ENCODE measurements around the gene LRBA. TPM values are rescaled to one million over a fixed set of nuclear protein-coding genes. Genes with fewer than 3 reads are reported as not detected.

LRBA gene
- total and polyA plus RNA-seq, 3 donors from 2014 or later, result 24.6 to 61.1 (median 60.8) TPM

- Histone ChIP-seq H3K27ac (no peak overlapping the region), H3K36me3 (ENCODE audit: low read depth, missing control alignments) (no peaks in the 10 kb centered on the region), H3K9me3 (no peaks in the 10 kb centered on the region), H3K4me3 (no peak overlapping the region), H3K4me1 (no peaks in the 10 kb centered on the region), H3K27me3 (no peaks in the 10 kb centered on the region)
- DNase-seq, result no peak
- TF ChIP-seq POLR2A (IDR thresholded peaks at IDR 0.05) (no peak), CTCF (IDR thresholded peaks at IDR 0.05) (no peak)
- 97 to 100% methylated on average over 1 of the region's 1 CpG for WGBS, 2 donors
- intact Hi-C loops (cut with DNase I; ENCODE audit: low total_unique reads), result no loop called here
Observed at GRCh38 chr4:150779707-150780106, 235.4 kb downstream of the LRBA start.

GRCh38 chr4:150773729-150774449, 241.2 kb downstream of the LRBA start:
- Histone ChIP-seq H3K4me3 (no peak overlapping the region), H3K27me3 (no peaks in the 10 kb centered on the region), H3K27ac (no peak overlapping the region), H3K36me3 (ENCODE audit: low read depth, missing control alignments) (no peaks in the 10 kb centered on the region), H3K4me1 (no peaks in the 10 kb centered on the region), H3K9me3 (no peaks in the 10 kb centered on the region)
- TF ChIP-seq CTCF (IDR thresholded peaks at IDR 0.05) (no peak), POLR2A (IDR thresholded peaks at IDR 0.05) (no peak)
- intact Hi-C loops (cut with DNase I; ENCODE audit: low total_unique reads), result no loop called here
- WGBS, 2 donors, result 74 to 85% methylated on average over 5 of the region's 5 CpGs
- DNase-seq, result no peak

- TF ChIP-seq CTCF (IDR thresholded peaks at IDR 0.05), result no peak
- TF ChIP-seq POLR2A (IDR thresholded peaks at IDR 0.05), result no peak
- intact Hi-C loops (cut with DNase I; ENCODE audit: low total_unique reads), result no loop called here
- WGBS, 2 donors, result 86 to 93% methylated on average over 4 of the region's 4 CpGs
- Histone ChIP-seq H3K9me3 (no peaks in the 10 kb centered on the region), H3K27me3 (no peaks in the 10 kb centered on the region), H3K4me3 (no peak overlapping the region), H3K27ac (no peak overlapping the region), H3K36me3 (ENCODE audit: low read depth, missing control alignments) (no peaks in the 10 kb centered on the region), H3K4me1 (no peaks in the 10 kb centered on the region)
- no peak for DNase-seq
Observed at GRCh38 chr4:150773032-150773431, 242.1 kb downstream of the LRBA start.

DNA sequence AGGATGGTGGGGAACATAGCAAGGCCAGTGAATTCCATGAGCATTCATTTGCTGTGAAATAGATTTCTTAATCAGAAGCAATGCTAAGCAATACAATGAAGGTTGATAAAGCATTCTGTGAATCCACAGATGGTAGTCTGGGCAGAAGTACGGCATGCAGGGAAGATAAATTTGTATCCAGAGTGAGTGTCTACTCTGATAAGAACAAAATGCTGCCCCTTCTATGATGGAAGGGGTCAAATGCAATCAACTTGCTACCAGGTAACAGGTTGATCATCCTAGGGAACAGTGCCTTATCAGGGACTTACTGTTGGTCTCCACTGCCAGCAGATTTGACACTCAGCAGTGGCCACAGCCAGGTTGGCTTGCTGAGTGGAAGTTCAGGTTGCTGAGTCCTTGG, 243.7 kb downstream of the LRBA start:
- no peak overlapping the region for H3K27ac ChIP-seq
- H3K4me3 ChIP-seq, result no peak overlapping the region
- H3K36me3 ChIP-seq (ENCODE audit: low read depth, missing control alignments), result no peaks in the 10 kb centered on the region
- 58 to 70% methylated on average over 1 of the region's 1 CpG for WGBS, 2 donors
- no peaks in the 10 kb centered on the region for H3K9me3 ChIP-seq
- DNase-seq, result no peak
- intact Hi-C loops (cut with DNase I; ENCODE audit: low total_unique reads), result no loop called here
- no peaks in the 10 kb centered on the region for H3K27me3 ChIP-seq
- TF ChIP-seq CTCF (IDR thresholded peaks at IDR 0.05) (no peak), POLR2A (IDR thresholded peaks at IDR 0.05) (no peak)
- no peaks in the 10 kb centered on the region for H3K4me1 ChIP-seq

- WGBS, 2 donors, result 88 to 92% methylated on average over 4 of the region's 4 CpGs
Observed at GRCh38 chr4:150769845-150770244, 245.2 kb downstream of the LRBA start.

More at GRCh38 chr4:150769845-150770244, 245.2 kb downstream of the LRBA start:
- intact Hi-C loops (cut with DNase I; ENCODE audit: low total_unique reads), result no loop called here
- H3K9me3 ChIP-seq, result no peaks in the 10 kb centered on the region
- no peaks in the 10 kb centered on the region for H3K36me3 ChIP-seq (ENCODE audit: low read depth, missing control alignments)
- no peak for DNase-seq
- no peak for TF ChIP-seq POLR2A (IDR thresholded peaks at IDR 0.05)
- TF ChIP-seq CTCF (IDR thresholded peaks at IDR 0.05), result no peak
- H3K27ac ChIP-seq, result no peak overlapping the region
- no peaks in the 10 kb centered on the region for H3K27me3 ChIP-seq
- H3K4me1 ChIP-seq, result no peaks in the 10 kb centered on the region
- H3K4me3 ChIP-seq, result no peak overlapping the region

All from testis (tissue), 3 donors.